ENCODE results near the gene SYNDIG1. TPM values are rescaled to one million over a fixed set of nuclear protein-coding genes. Genes with fewer than 3 reads are reported as not detected.

The SYNDIG1 gene
- total RNA-seq, 1 experiment from 2014 or later: not detected

DNA sequence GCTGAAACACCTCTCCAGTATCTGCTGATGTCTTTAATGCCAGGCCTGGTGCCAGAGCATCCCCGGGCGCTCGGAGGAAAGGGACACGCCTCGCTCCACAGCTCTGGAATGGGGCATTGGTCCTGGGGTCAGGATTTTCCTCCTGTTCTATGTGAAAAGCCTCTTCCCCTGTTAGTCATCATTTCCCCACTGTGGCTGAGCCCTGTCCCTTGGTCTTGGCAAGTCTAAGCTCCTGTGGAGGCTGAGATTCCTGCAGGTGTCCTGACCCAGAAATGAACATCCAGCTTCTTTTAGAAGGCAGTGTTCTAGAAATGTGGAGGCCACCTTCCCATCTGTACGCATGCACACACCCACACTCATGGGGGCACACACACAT is 19.4 kb downstream of the SYNDIG1 start:
- no peak for ATAC-seq
- H3F3A ChIP-seq (ENCODE audit: low read length, unreplicated experiment): no peaks in the 10 kb centered on the region
- no peak overlapping the region for H3K4me3 ChIP-seq (ENCODE audit: low read length)
- no peaks in the 10 kb centered on the region for H3K4me1 ChIP-seq (ENCODE audit: insufficient read depth, low read length)
- ChIA-PET POLR2A (ENCODE audit: unreplicated experiment) (no interaction called here), CTCF (no interaction called here)
- H4K20me1 ChIP-seq (ENCODE audit: low read length): no peaks in the 10 kb centered on the region
- H3K27me3 ChIP-seq (ENCODE audit: low read length): peaks cover 66% of the 10 kb centered on the region
- no peaks in the 10 kb centered on the region for H3K9me3 ChIP-seq (ENCODE audit: low read length)
- no peaks in the 10 kb centered on the region for H3K79me2 ChIP-seq (ENCODE audit: low read length)
- no peak for TF ChIP-seq EZH2phosphoT487 (IDR thresholded peaks at IDR 0.05; ENCODE audit: borderline replicate concordance, low read length)
- no peak for TF ChIP-seq CTCF (conservative IDR thresholded peaks at IDR 0.05; ENCODE audit: low read depth, low read length)
- no peak for TF ChIP-seq EZH2 (IDR thresholded peaks at IDR 0.05; ENCODE audit: low read length, unreplicated experiment)
- no peak overlapping the region for H3K27ac ChIP-seq (ENCODE audit: low read length)
- intact Hi-C loops (cut with micrococcal nuclease): no loop called here
- no peaks in the 10 kb centered on the region for H3K9me2 ChIP-seq (replicated peaks; ENCODE audit: low read length)
- H2AFZ ChIP-seq (ENCODE audit: low read length): no peak overlapping the region
- BruUV-seq (replicated peaks): no TSS peak
- H3K9ac ChIP-seq (ENCODE audit: low read length): no peak overlapping the region
- H3K4me2 ChIP-seq (ENCODE audit: low read length): no peak overlapping the region
- H3K36me3 ChIP-seq (ENCODE audit: low read depth, low read length): no peaks in the 10 kb centered on the region
- DNase-seq: no peak

DNA sequence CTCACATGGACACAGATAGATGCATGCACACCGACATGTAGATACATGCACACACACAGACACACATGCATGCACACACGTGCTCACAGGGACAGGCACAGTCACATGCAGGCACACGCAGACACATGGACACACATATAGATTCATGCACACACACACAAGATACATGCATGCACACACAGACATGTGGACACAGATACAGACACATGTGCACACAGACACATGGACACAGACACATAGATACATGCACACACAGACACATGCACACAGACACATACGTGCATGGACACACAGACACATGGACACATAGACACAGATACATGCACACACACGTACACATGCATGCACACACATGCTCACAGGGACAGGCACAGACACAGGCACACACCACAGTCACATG is 19.8 kb downstream of the SYNDIG1 start:
- ATAC-seq (no peak), DNase-seq (no peak)
- Histone ChIP-seq H3K36me3 (ENCODE audit: low read depth, low read length) (no peaks in the 10 kb centered on the region), H3K4me2 (ENCODE audit: low read length) (no peak overlapping the region), H2AFZ (ENCODE audit: low read length) (no peak overlapping the region), H4K20me1 (ENCODE audit: low read length) (no peaks in the 10 kb centered on the region), H3K9ac (ENCODE audit: low read length) (no peak overlapping the region), H3K27ac (ENCODE audit: low read length) (no peak overlapping the region), H3F3A (ENCODE audit: low read length, unreplicated experiment) (no peaks in the 10 kb centered on the region), H3K27me3 (ENCODE audit: low read length) (peaks cover 66% of the 10 kb centered on the region), H3K79me2 (ENCODE audit: low read length) (no peaks in the 10 kb centered on the region), H3K9me2 (replicated peaks; ENCODE audit: low read length) (no peaks in the 10 kb centered on the region), H3K4me1 (ENCODE audit: insufficient read depth, low read length) (no peaks in the 10 kb centered on the region), H3K9me3 (ENCODE audit: low read length) (no peaks in the 10 kb centered on the region), H3K4me3 (ENCODE audit: low read length) (no peak overlapping the region)
- POLR2A ChIA-PET (ENCODE audit: unreplicated experiment): no interaction called here
- TF ChIP-seq EZH2 (IDR thresholded peaks at IDR 0.05; ENCODE audit: low read length, unreplicated experiment) (no peak), EZH2phosphoT487 (IDR thresholded peaks at IDR 0.05; ENCODE audit: borderline replicate concordance, low read length) (no peak)
- intact Hi-C loops (cut with micrococcal nuclease): no loop called here
- CTCF ChIA-PET: no interaction called here
- BruUV-seq (replicated peaks): no TSS peak

DNA sequence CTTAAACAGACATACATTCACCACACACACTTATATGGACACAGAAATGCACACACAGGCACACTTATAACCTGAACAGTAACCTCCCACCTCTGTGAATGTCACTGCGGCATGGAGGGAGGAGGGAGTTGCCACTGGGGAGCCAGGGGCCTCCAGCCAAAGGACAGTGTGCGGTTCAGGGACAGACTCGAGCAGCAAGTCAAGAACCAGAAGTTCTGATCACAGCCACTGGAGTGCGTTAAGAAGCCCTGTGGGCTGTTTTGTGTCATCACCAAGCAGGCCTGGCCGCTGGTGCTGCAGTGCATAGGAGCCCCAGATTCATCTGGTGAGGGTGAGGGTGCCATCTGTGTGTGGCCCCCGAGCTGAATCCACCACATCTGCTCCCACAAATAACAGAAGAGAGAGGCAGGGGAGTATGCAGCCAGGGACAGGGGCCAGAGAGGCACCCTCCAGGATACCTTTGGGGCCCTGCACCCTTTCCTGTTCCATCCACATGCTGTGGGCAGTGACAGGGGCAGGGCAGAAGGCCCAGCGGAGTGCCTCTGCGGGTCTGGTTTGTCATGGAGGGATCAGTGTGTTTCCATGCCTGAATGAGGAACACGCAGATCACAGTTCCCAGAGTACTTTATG is 20.3 kb downstream of the SYNDIG1 start:
- no peak overlapping the region for H3K4me3 ChIP-seq (ENCODE audit: low read length)
- no peaks in the 10 kb centered on the region for H3K79me2 ChIP-seq (ENCODE audit: low read length)
- no peak overlapping the region for H3K9ac ChIP-seq (ENCODE audit: low read length)
- no peaks in the 10 kb centered on the region for H3K9me2 ChIP-seq (replicated peaks; ENCODE audit: low read length)
- POLR2A ChIA-PET (ENCODE audit: unreplicated experiment): no interaction called here
- TF ChIP-seq EZH2phosphoT487 (IDR thresholded peaks at IDR 0.05; ENCODE audit: borderline replicate concordance, low read length): no peak
- H3K27me3 ChIP-seq (ENCODE audit: low read length): peaks cover 66% of the 10 kb centered on the region
- H3K36me3 ChIP-seq (ENCODE audit: low read depth, low read length): no peaks in the 10 kb centered on the region
- intact Hi-C loops (cut with micrococcal nuclease): no loop called here
- DNase-seq (no peak), ATAC-seq (no peak)
- no peak overlapping the region for H3K4me2 ChIP-seq (ENCODE audit: low read length)
- H3K9me3 ChIP-seq (ENCODE audit: low read length): no peaks in the 10 kb centered on the region
- BruUV-seq (replicated peaks): no TSS peak
- no peak overlapping the region for H3K27ac ChIP-seq (ENCODE audit: low read length)
- H3F3A ChIP-seq (ENCODE audit: low read length, unreplicated experiment): no peaks in the 10 kb centered on the region
- no peaks in the 10 kb centered on the region for H3K4me1 ChIP-seq (ENCODE audit: insufficient read depth, low read length)
- CTCF ChIA-PET: no interaction called here
- H4K20me1 ChIP-seq (ENCODE audit: low read length): no peaks in the 10 kb centered on the region
- H2AFZ ChIP-seq (ENCODE audit: low read length): no peak overlapping the region

- Histone ChIP-seq H3K27ac (ENCODE audit: low read length) (no peak overlapping the region), H3K79me2 (ENCODE audit: low read length) (no peaks in the 10 kb centered on the region), H3K4me2 (ENCODE audit: low read length) (no peak overlapping the region), H2AFZ (ENCODE audit: low read length) (no peak overlapping the region), H3F3A (ENCODE audit: low read length, unreplicated experiment) (no peaks in the 10 kb centered on the region), H3K9me2 (replicated peaks; ENCODE audit: low read length) (no peaks in the 10 kb centered on the region), H3K4me1 (ENCODE audit: insufficient read depth, low read length) (no peaks in the 10 kb centered on the region), H3K27me3 (ENCODE audit: low read length) (peaks cover 68% of the 10 kb centered on the region), H3K9me3 (ENCODE audit: low read length) (no peaks in the 10 kb centered on the region), H3K4me3 (ENCODE audit: low read length) (no peak overlapping the region), H3K36me3 (ENCODE audit: low read depth, low read length) (no peaks in the 10 kb centered on the region), H3K9ac (ENCODE audit: low read length) (no peak overlapping the region), H4K20me1 (ENCODE audit: low read length) (no peaks in the 10 kb centered on the region)
- intact Hi-C loops (cut with micrococcal nuclease): no loop called here
- DNase-seq (no peak), ATAC-seq (no peak)
- no TSS peak for BruUV-seq (replicated peaks)
- POLR2A ChIA-PET (ENCODE audit: unreplicated experiment): no interaction called here
- TF ChIP-seq EZH2phosphoT487 (IDR thresholded peaks at IDR 0.05; ENCODE audit: borderline replicate concordance, low read length): no peak
- no peak for TF ChIP-seq CTCF (conservative IDR thresholded peaks at IDR 0.05; ENCODE audit: low read depth, low read length)
- CTCF ChIA-PET: no interaction called here
These were observed 21.2 kb downstream of the SYNDIG1 start for GRCh38 chr20:24490598-24490997.

Measured in PC-3 (cell line).